CD4-positive, alpha-beta T cell treated with Interleukin-12 subunit alpha and Interleukin-12 subunit beta, for 1 hour (primary cell): ENCODE results near the gene TTYH2.

Experiments used
- DNase-seq: peaks from one replicate; pipeline ENCODE4 v3.0.0-alpha.2; 2020

TTYH2 gene

DNA sequence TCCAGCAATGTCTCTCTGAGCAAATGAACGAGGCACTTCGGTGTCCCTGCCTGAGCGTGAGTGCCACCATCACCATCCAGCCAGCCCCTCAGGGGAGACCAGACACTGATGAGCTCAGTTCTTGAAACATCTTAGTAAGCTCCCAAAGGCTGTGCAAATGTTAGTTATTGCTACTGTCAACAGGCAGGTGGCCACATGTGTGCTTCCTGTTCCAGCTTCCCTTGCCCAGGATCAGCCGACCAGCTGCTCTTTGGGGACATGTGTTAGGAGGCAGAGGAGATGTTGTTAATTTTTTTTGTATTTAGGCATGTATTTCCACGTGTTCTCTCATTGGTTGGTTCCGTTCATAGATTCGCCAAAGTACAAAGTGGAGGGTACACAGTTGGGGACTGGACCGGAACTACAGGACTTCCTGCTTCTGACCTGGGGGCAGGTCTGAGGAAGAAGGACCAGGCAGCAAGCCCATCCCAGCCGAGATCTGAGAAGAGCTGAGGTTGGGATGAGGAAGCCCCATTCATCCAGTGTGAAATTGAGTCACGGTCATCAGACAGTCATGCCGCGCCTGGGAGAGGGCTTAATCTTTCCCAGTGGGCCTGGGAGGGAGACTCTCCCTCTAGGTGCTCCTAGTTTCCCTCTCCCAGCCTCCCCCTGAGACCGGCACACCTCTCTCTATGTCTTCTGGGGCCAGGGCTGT is 3.8 kb downstream of the TTYH2 start:
- DNase-seq: no peak

DNA sequence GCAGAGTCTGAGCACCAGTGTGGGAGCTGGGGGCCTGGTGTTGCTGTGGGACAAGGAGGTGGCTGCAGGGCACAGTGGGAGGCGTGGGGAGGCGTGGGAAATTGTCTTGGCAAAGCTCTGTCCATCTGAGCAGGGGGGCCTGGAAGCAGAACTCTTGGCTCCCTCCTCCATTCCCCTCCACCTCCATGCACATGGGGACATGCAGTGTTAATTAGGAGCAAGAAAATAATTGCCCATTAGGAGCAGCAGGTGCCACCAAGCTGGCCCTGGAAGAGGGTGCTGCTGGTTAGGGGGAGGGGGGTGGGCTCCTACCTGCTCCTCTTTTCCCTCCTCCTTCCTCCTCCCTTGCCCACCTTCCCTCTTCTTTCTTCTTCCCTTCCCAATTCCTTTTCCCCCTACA is 4.5 kb downstream of the TTYH2 start:
- DNase-seq: no peak

DNA sequence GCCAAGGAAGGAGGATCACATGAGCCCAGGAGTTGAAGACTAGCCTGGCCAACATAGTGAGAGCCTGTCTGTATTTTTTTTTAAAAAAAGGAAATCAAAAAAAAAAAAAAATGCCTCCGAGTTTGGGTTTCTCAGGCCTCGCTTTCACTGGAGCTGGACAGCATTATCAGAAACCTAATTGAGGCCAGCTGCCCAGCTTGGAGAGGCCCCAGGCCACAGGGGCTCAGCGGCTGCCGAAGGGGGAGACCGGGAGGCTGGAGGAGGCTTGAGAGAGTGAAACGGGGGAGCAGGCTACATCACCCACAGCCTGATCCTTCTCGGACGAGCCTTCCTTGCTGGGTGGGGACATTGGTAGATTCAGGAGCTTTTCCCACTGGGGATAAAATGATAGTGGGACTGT is 5.1 kb downstream of the TTYH2 start:
- DNase-seq: no peak

DNA sequence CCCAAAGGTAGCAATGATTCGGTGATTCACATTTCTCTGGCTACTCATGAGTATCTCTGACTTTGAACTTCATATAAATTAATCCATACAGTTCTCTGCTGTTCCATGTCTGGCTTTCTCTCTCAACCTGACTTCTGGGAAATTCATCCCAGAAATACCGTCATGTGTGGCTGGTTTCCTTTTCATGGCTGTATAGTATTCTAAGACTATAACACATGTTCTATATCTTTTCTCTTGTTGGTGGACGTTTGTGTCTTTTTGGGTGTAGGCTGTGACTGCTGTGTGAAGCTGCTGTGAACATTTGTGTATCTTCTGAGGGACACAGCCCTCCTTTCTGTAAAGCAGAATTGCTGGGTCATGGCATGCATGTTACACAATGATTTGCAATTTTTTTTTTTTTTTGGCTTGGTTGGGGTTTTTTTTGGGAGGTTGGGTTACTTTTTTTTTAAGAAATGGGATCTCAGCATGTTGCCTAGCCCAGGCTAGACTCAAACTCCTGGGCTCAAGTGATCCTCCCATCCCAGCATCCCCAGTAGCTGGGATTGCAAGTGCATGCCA is 6.3 kb downstream of the TTYH2 start:
- no peak for DNase-seq

DNA sequence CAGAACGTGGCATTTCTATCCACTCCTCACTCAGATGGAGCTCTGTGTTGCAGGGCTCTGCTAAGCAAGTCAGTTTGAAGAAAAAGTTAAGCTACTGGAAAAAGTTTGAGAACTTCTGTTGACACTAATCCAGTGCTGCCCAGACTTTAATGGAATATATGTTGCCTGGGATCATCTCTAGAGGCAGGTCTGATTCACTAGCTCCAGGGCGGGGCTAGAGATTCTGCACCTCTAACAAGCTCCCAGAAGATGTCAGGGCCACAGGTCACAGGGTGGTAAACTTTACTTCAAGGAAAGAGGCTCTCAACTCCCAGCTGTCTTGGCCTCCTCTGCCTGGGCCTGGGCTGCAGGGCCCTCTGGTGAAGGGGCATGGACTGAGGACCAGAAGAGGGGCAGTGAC is 6.8 kb downstream of the TTYH2 start:
- no peak for DNase-seq

DNA sequence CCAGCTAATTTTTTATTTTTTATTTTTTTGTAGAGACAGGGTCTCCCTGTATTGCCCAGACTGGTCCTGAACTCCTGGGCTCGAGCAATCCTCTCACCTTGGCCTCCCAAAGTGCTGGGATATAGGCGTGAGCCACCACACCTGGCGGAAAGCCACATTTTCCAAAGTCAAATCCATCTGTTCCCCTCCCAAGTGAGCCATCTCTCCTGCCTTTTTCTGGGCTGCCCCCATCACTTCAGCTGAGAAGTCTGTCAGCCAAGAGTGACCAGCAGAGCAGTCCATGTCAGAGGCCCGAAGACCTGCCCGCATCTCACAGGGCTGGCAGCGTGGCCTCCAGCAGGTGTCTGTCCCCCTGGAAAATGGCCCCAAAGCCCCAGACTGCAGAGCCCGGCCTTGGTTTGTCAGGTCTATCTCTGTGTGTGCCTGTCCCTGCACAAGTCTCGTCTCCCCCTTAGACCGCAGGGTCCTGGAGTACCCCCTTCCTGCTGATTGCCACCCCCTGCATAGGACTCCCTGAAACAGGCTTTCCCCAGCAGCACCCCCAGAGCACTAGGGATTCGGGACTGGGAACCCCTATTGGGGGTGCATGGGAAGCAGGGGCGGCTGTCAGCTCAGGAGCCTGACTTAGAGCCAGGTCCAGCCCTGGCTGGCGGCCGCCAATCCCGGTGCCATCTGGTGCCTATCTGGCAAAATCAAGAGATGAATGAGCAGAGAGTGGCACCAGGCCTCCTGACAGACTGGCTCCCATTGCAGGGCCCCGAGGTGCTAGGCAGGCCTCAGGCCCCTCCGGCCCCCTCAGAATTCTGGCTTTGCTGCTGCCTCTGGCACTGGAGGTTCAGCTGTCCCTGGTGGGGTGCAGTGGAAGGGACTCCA is 7.8 kb downstream of the TTYH2 start:
- DNase-seq: no peak

DNA sequence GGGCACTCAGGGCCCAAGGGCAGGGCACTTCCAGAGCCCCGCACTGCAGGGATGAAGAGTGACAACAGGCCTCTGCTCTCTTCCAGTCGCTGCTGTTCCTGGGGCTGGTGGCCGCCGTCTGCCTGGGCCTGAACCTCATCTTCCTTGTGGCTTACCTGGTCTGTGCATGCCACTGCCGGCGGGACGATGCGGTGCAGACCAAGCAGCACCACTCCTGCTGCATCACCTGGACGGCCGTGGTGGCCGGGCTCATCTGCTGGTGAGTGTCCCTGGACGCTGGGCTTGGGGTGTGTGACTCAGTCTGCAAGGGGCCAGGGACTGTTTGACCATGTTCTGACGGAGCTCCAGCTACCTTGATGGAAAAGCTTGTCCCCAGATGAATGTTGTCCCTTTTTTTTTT is 9.0 kb downstream of the TTYH2 start:
- no peak for DNase-seq

DNA sequence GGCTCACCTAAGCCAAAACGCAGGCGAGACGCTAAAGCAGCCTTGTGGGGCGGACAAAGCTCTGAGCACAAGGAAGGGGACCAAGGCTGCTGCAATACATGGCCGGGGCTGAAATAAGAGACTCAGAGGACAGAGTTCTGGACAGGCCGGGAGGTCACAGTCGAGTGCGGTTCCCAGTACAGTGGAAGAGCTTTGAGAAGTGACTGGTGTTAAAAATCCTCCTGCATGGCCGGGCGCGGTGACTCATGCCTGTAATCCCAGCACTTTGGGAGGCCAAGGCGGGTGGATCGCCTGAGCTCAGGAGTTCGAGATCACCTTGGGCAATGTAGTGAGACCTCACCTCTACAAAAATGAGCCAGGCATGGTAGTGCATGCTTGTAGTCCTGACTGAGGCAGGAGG is 10.5 kb downstream of the TTYH2 start:
- no peak for DNase-seq

DNA sequence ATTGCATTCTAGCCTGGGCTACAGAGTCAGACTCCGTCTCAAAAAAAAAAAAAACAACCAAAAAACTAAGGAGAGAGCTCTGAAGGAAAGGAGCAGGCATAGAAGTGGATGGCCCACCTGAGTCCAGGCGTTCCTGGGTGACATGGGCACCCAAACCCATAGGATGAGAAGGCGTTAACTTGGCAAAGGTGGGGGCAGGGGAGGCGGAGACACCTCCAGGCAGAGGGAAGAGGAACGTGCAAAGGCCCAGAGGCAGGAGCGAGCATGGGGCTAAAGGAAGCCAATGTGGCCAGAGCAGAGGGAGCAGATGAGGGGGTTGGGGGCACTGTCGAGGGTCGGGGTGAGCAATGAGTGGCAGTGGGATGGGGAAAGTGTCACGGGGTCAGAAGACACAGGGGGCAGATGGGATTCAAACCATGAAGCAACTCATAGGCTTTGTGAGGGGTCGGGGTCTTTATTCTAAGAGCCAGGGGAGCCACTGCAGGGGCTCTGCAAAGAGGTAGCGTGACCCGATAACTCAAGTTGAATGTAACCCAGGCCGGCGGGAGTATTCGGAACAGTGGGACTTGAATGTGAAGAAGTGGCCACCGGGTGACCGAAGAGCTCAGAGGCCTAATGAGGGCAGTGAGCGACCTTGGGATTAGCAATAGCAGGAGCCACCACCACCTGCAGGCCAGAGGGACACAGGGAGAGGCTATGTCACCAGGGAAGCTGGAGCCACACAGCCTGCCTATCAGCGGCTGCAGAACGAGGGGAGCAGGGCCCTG is 11.8 kb downstream of the TTYH2 start:
- no peak for DNase-seq

DNA sequence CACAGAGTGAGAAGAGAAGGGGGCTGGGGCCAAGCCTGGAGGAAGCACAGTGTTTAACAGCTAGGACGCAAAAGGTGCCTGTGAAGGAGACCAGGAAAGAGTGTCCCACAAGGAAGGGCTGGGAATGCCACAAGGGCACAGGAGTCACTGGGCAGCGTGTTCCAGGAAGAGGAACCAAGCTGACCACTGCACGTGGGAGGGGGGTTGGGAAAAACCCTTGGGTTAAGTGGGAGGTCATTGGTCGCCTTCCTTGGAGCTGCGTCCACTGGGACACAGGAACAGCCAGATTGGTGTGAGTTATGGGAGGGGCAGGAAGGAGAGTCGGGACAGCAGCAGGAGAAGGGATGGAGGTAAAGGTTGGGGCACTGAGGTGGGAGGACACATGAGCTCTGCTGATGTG is 12.9 kb downstream of the TTYH2 start:
- DNase-seq: no peak

DNA sequence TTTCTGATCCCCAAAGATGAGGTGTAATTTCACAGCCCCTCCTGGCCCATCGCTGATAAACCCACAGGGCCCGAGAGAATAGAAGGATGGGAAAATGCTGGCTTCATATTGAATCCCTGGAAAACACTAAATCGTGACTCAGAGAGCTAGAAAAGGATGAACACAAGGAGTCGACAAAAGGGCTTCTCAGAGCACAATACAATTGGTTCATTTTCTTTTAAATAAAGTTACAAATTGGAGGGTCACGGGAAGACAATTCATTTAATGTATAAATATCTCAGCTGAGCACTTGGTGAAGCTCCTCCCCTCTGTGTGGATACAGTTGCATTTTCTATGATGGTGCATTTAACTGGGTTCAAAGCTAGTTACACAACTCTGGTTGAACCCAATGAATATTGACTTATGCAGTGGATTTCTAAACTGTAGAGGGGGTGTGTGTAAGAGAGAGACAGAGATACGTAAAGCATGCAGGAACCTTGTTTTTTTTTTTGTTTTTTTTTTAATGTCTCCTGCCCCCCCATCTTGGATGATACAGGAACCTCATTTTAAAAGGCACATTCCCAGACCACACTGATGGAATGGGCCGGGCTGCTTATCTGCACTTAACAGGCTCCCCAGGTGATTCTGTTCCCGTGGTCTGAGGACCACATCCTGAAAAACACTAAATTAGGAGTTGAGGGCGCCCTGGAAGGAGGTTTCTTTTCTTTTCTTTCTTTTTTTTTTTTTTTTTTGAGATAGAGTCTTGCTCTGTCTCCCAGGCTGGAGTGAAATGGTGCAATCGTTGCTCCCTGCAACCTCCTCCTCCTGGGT is 14.1 kb downstream of the TTYH2 start:
- no peak for DNase-seq

DNA sequence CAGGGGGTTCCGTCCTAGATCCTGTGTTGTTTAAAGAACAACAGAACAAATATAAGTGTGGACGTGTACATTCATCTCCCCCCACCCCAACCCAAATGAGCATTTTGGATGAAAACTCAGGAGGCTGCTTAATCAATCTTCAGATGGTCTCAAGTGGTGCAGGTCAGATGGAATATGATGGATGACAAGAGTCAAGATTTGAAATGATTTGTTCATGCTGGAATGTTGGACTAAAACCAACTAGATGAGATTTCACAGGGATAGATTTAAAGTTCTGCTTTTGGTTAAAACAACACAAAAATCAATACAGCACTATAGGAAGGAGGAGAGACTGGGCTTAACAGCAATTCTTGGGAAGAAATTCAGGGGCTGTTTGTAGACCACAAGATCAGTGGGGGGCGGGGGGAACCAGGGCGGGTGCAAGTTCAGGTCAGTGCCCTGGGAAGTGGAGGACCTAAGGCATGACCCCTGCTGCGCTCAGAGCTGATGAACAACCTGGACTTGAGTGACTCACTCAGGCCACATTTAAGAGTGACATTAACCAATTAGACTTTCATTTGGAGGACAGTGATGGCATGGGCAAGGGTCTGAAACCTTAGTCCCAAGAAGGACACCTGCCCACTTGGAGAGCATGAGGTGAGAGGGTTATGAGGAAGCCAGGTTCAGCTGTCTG is 15.1 kb downstream of the TTYH2 start:
- no peak for DNase-seq

DNA sequence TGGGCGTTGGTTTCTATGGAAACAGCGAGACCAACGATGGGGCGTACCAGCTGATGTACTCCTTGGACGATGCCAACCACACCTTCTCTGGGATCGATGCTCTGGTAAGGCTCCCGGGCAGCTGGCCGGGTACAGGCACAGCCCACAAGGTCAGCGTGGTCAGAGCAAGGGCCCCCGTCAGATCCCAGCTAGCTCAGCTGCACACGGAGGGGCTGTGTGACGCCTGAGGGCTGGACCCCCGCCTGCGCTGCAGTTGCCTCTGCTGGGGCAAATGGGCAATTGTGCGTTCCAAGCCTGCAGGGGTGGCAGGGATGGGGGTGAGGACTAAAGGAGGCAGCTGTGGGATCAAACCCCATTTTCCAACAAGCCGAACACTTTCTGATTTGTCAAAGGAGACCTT is 17.5 kb downstream of the TTYH2 start:
- DNase-seq: no peak

DNA sequence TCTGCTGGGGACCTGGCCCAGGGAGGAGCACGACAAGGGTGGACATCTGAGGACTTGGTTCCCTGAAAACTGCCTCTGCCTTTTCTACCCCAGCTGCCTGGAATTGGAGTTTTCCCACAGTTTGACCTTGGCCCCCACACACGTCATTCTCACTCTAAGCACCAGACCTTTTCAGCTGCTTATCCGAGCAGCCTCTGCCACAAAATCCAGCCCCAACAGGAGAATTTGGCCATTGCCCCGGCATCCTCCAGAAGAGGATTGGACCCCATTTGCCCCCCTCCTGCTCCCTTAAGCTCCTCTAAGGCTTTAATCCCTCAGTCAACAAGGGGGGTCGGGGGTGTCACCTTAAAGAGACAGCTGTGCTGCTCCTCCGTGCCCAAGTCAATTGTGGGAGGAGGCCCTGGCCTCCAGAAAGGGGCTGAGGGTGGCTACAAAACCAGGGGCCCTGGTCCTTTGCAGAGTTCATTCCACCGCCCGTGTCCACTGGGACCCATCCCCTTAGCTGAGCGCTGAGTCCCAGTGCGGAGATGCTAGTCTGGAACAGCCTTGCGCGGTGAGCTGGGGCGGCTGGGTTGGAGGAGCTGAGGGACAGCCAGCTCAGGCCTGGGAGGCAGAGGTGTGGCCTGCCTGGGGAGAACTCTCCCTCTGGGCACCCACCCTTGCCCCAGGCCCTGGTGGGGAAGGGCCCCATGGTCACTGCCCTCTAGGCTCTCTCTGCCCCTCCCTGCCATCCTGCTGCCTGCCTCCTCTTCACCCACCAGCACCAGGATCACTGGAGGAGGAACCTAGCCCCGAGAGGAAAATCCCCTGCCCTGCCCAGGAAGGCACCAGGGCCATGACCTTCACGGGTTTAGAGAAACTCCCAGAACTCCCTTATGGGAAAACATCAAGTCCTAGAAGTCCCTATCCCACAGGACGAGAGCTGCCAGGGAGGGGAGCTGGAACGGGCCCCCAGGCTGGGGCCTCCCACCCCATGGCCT is 18.8 kb downstream of the TTYH2 start:
- DNase-seq: no peak

DNA sequence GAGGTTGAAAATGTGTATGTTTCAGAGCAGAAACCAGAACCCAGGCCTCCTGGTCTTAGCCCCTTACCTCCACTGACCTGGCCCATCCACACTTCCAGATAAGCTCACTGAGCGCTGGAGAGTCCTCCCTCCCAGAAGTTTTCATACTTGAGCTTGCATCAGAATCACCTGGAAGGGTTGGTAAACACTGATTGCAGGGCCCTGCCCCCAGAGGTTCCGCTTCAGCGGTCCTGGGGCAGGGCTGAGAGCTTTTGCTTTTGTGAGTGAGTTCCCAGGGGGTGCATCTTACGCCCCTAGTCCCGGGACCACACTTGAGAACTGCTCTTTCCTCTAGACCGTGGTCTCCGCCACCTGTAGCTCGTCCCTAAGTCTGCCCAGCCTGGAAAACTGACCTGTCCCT is 20.6 kb downstream of the TTYH2 start:
- DNase-seq: no peak

DNA sequence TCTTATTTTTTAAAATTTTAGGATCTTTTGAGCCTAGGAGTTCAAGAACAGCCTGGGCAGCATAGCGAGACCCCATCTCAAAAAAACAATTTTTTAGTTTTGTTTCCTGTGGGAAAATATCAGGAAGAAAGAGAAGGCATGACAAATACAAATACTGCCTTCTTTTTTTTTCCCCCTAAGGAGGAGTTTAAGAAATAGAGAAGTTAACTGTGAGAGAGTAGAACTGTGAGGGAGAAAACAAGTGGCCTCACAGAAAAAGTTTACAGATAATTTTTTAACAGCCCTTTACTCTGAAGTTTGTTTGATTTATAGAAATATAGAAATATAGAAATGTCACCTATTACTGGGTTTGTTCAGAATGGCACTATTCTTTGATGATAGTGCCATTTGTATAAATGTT is 21.1 kb downstream of the TTYH2 start:
- DNase-seq: no peak

DNA sequence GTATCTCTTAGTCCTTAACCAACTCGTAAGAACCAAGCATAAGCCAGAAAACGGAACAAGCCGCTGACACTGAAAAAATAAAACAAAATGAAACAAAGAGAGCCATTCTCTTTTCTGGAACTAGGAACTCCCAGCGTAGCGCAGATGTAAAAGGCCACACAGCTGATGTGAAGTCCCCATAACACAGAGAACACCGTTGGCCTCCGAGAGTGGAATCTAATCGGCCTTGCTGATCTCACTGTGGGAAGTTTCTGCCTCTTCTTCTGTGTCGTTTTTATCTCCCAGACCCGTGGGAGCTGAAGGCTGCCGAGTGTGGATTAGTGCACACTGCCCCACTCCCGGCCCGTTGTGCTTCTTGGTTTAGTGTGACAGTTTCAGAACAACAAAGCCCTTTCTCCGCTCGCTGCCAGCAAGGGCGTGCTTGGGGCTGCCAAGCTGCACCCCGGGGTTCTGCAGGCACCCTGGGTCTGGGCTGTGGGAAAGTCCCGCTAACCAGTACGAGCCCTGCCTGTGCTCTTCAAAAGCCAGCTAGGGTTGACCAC is 21.7 kb downstream of the TTYH2 start:
- DNase-seq: no peak

DNA sequence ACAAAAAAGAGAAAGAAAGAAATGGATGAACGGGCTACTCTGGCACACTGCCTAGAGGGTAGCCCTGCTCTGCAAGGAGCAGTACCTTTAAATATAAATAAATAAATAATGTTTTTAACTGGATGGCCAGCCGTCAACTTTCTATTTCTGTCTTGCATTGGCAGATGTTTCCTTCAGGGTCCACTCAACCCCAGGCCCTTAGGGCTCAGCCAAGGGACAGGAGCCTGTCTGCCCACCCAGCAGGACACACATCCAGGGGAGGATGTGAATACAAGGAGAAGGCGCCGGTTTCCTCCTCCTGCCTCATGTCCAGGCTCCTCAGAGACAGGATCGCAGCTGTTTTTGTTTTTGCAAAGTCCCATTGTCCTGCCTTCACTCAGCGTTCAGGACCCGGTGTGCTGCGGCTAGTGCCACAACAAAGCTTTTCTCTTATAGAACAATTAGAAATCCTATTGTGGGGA is 22.6 kb downstream of the TTYH2 start:
- no peak for DNase-seq

DNA sequence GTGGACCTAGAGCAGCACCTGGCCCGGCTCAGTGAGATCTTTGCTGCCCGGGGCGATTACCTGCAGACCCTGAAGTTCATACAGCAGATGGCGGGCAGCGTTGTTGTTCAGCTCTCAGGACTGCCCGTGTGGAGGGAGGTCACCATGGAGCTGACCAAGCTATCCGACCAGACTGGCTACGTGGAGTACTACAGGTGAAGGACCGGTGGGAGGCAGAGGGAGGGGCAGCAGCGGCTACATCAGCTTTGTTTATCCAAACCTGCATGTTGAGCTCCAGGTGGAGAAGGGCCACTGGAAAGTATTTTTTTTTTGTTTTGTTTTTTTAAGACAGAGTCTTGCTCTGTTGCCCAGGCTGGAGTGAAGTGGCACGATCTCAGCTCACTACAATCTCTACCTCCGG is 23.9 kb downstream of the TTYH2 start:
- DNase-seq: no peak

DNA sequence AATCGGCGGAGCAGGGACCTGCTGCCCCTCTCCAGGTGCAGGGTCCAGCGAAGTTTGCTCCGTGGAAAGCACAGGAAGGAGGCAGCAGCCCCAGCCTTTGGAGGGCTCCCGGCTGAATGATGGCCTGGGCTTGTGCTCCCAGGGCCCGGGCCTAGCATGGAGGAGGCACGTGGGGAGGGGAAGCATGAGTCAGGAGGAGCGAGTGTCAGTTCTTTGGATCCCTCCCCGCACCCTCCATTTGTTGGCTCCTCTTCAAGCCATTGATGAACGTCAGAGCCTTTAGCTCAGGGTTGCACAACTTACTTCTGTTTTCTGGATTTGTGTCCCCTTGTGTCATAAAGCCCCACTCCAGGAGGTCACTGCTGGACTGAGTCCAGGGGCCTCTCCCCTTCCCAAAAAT is 25.8 kb downstream of the TTYH2 start:
- DNase-seq: no peak
